CD4-positive, alpha-beta T cell treated with Interleukin-2 at 100 ng/mL for 4 hours (primary cell): ENCODE data around the gene SLC6A13.
A peak's percentile ranks its signal among the peaks of the same experiment; 100 is the strongest.
"Not testable (repeated sequence)": the region's sequence is repeated elsewhere in the genome, so short reads cannot be mapped to it uniquely, and the experiment has no call there.

Experiments used
- DNase-seq: peaks from one replicate; pipeline ENCODE4 v3.0.0-alpha.2; 2020; ENCODE audit warnings: low spot score

The SLC6A13 gene

GRCh38 chr12:233615-233968 lies 29.0 kb downstream of the SLC6A13 start:
- no peak for DNase-seq

GRCh38 chr12:232731-233614 lies 29.7 kb downstream of the SLC6A13 start:
- DNase-seq: no peak

GRCh38 chr12:230925-231671 lies 31.5 kb downstream of the SLC6A13 start:
- no peak for DNase-seq

- no peak for DNase-seq
These were observed 33.0 kb downstream of the SLC6A13 start for GRCh38 chr12:229441-230191.

GRCh38 chr12:228846-229200 lies 33.8 kb downstream of the SLC6A13 start:
- DNase-seq: no peak

- no peak for DNase-seq
These were observed 34.5 kb downstream of the SLC6A13 start for GRCh38 chr12:227923-228845.

GRCh38 chr12:227286-227915 lies 35.2 kb downstream of the SLC6A13 start:
- DNase-seq: no peak

GRCh38 chr12:226401-226800 lies 36.2 kb downstream of the SLC6A13 start:
- no peak for DNase-seq

GRCh38 chr12:225012-225411 lies 37.6 kb downstream of the SLC6A13 start:
- no peak for DNase-seq

GRCh38 chr12:224330-224729 lies 38.3 kb downstream of the SLC6A13 start:
- no peak for DNase-seq

- no peak for DNase-seq
These were observed 38.8 kb downstream of the SLC6A13 start for GRCh38 chr12:223841-224240.

GRCh38 chr12:221736-222135 lies 40.9 kb downstream of the SLC6A13 start:
- DNase-seq: no peak

GRCh38 chr12:220946-221550 lies 41.6 kb downstream of the SLC6A13 start:
- no peak for DNase-seq

- no peak for DNase-seq
These were observed 42.1 kb downstream of the SLC6A13 start for GRCh38 chr12:220491-220890.

GRCh38 chr12:219891-220352 lies 42.7 kb downstream of the SLC6A13 start:
- peak; percentile 14 for DNase-seq

GRCh38 chr12:218728-219590 lies 43.7 kb downstream of the SLC6A13 start:
- DNase-seq: no peak

- no peak for DNase-seq
These were observed 44.4 kb downstream of the SLC6A13 start for GRCh38 chr12:218221-218620.

GRCh38 chr12:217029-217428 lies 45.6 kb downstream of the SLC6A13 start:
- not testable (repeated sequence) for DNase-seq

- DNase-seq: no peak
These were observed 47.5 kb downstream of the SLC6A13 start for GRCh38 chr12:215116-215515.
